Limb (tissue), 2 donors: ENCODE data around the gene SYPL1.

ENCODE experiments used
- DNase-seq, 2 donors: peaks; one replicate each; pipeline ENCODE4 v3.0.0-alpha.2; 2016; ENCODE audit errors: extremely low spot score in 2 of 2

The SYPL1 gene

GRCh38 chr7:106094780-106095179 lies 17.3 kb downstream of the SYPL1 start:
- DNase-seq: no peak

GRCh38 chr7:106092204-106092603 lies 19.9 kb downstream of the SYPL1 start:
- DNase-seq: no peak

- no peak for DNase-seq
Observed at GRCh38 chr7:106089647-106090046, 22.5 kb downstream of the SYPL1 start.

- DNase-seq: no peak
Observed at GRCh38 chr7:106088014-106088413, 24.1 kb downstream of the SYPL1 start.

GRCh38 chr7:106086062-106086461 lies 26.1 kb downstream of the SYPL1 start:
- no peak for DNase-seq

- DNase-seq: no peak
Observed at GRCh38 chr7:106085015-106085414, 27.1 kb downstream of the SYPL1 start.

GRCh38 chr7:106083717-106084116 lies 28.4 kb downstream of the SYPL1 start:
- DNase-seq: no peak

- no peak for DNase-seq
Observed at GRCh38 chr7:106082087-106082854, 29.8 kb downstream of the SYPL1 start.

- DNase-seq: no peak
Observed at GRCh38 chr7:106080300-106080987, 31.7 kb downstream of the SYPL1 start.

- DNase-seq: no peak
Observed at GRCh38 chr7:106076537-106076936, 35.6 kb downstream of the SYPL1 start.

GRCh38 chr7:106075937-106076336 lies 36.2 kb downstream of the SYPL1 start:
- DNase-seq: no peak

- DNase-seq: no peak
Observed at GRCh38 chr7:106074257-106074656, 37.9 kb downstream of the SYPL1 start.

- no peak for DNase-seq
Observed at GRCh38 chr7:106073701-106074100, 38.4 kb downstream of the SYPL1 start.

GRCh38 chr7:106072715-106073091 lies 39.4 kb downstream of the SYPL1 start:
- DNase-seq: no peak

GRCh38 chr7:106071999-106072714 lies 40.0 kb downstream of the SYPL1 start:
- DNase-seq: peak in 1 of 2 donors; percentile 26

- DNase-seq: peak in 1 of 2 donors; percentile 22
Observed at GRCh38 chr7:106071356-106071998, 40.6 kb downstream of the SYPL1 start.

- DNase-seq: peak in 1 of 2 donors; percentile 23
Observed at GRCh38 chr7:106070567-106071254, 41.4 kb downstream of the SYPL1 start.

GRCh38 chr7:106070201-106070551 lies 41.9 kb downstream of the SYPL1 start:
- DNase-seq: peak in 1 of 2 donors; percentile 29

GRCh38 chr7:106069471-106070200 lies 42.5 kb downstream of the SYPL1 start:
- DNase-seq: no peak

GRCh38 chr7:106068986-106069385 lies 43.1 kb downstream of the SYPL1 start:
- DNase-seq: peak in 1 of 2 donors; percentile 21

GRCh38 chr7:106068538-106068961 lies 43.6 kb downstream of the SYPL1 start:
- DNase-seq: no peak
